Fibroblast of lung (primary cell): Measurements from ENCODE around the gene CCNB1IP1.

Source experiments
- CTCF ChIP-seq, 2 donors: IDR thresholded peaks in 1 of 2; conservative IDR thresholded peaks in 1 of 2; 1 replicate in 1 of 2; 2 replicates in 1 of 2; pipeline ENCODE4 v1.5.1; 2011 to 2012; ENCODE audit warnings: low read length in 2 of 2, control low read depth in 1 of 2, inconsistent platforms in 1 of 2, low read depth in 1 of 2, mild to moderate bottlenecking in 1 of 2
- EZH2 ChIP-seq: IDR thresholded peaks from 2 replicates; pipeline ENCODE4 v1.5.1; 2012; ENCODE audit warnings: low read length, control low read depth, mild to moderate bottlenecking; ENCODE audit errors: missing control alignments

GRCh38 chr14:20347747-20348146 lies 14.7 kb upstream of the CCNB1IP1 start:
- no peak for TF ChIP-seq CTCF (conservative IDR thresholded peaks at IDR 0.05 in 1 of 2, IDR thresholded peaks at IDR 0.05 in 1 of 2; ENCODE audit: low read depth in 1 of 2, low read length in 2 of 2)
- no peak for TF ChIP-seq EZH2
